ENCODE results near the gene LRRC39.

GRCh38 chr1:100146958-100147357 lies 31.1 kb downstream of the LRRC39 start:
- TF ChIP-seq, protein P1, sequence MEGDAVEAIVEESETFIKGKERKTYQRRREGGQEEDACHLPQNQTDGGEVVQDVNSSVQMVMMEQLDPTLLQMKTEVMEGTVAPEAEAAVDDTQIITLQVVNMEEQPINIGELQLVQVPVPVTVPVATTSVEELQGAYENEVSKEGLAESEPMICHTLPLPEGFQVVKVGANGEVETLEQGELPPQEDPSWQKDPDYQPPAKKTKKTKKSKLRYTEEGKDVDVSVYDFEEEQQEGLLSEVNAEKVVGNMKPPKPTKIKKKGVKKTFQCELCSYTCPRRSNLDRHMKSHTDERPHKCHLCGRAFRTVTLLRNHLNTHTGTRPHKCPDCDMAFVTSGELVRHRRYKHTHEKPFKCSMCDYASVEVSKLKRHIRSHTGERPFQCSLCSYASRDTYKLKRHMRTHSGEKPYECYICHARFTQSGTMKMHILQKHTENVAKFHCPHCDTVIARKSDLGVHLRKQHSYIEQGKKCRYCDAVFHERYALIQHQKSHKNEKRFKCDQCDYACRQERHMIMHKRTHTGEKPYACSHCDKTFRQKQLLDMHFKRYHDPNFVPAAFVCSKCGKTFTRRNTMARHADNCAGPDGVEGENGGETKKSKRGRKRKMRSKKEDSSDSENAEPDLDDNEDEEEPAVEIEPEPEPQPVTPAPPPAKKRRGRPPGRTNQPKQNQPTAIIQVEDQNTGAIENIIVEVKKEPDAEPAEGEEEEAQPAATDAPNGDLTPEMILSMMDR (IDR thresholded peaks at IDR 0.05; ENCODE audit: low read length): no peak
- TF ChIP-seq EZH2 (IDR thresholded peaks at IDR 0.05; ENCODE audit: borderline replicate concordance, low read length): no peak
